Left lung (tissue), 10 donors: Measurements from ENCODE around the gene NTRK1. TPM values are rescaled to one million over a fixed set of nuclear protein-coding genes. Genes with fewer than 3 reads are reported as not detected.

Experiments
- ATAC-seq: fragments of 200-7000 bp; cut with Tn5 transposase; one replicate; pipeline ENCODE4 v1.9.1; 2020; ENCODE audit warnings: moderate library complexity
- DNase-seq, 4 donors: peaks; one replicate each; pipeline ENCODE4 v3.0.0-alpha.2; 2013 to 2020
- H3K27ac ChIP-seq, 2 donors: fragments of 200-600 bp; sonication (generic) in 1 of 2; one replicate each; pipeline versions ENCODE4 v1.5.0 to v1.8.0; 2020 to 2021
- H3K27me3 ChIP-seq, 2 donors: fragments of 200-600 bp; sonication (generic) in 1 of 2; one replicate each; pipeline versions ENCODE4 v1.5.0 to v1.8.0; 2020 to 2021
- H3K36me3 ChIP-seq, 2 donors: fragments of 200-600 bp; sonication (generic) in 1 of 2; one replicate each; pipeline versions ENCODE4 v1.5.0 to v1.8.0; 2020 to 2021
- H3K4me1 ChIP-seq, 2 donors: fragments of 200-600 bp; one replicate each; pipeline ENCODE4 v1.8.0; 2021
- H3K4me3 ChIP-seq, 2 donors: fragments of 200-600 bp; sonication (generic) in 1 of 2; one replicate each; pipeline versions ENCODE4 v1.5.0 to v1.8.0; 2020 to 2021; ENCODE audit warnings: mild to moderate bottlenecking in 1 of 2
- H3K9me3 ChIP-seq, 2 donors: fragments of 200-600 bp; sonication (generic) in 1 of 2; one replicate each; pipeline versions ENCODE4 v1.5.0 to v1.8.0; 2020 to 2021
- intact Hi-C, 2 donors: fragments of 100-400 bp; cut with DNase I; formaldehyde crosslinking; loops; one replicate each; pipeline versions ENCODE4 v1.11.2 to v1.14.2; 2022
- polyA plus RNA-seq, 6 donors: library from polyadenylated mRNA; unstranded; fragments of 120-200 nt; gene quantifications; one replicate each; pipeline ENCODE4 v1.2.1, GENCODE V29; 2013; ENCODE audit not compliant: insufficient read length in 6 of 6
- total RNA-seq, 2 donors: library from RNA; stranded (reverse); fragmentation: NEBNext Ultra II Directional; extraction: Animal tissue kit (Norgen Biotek cat#: 25700); gene quantifications; one replicate each; pipeline ENCODE4 v1.2.1, GENCODE V29; 2021
- TF ChIP-seq, protein P1 (sequence below), 2 donors: fragments of 200-600 bp; sonication (generic) in 1 of 2; IDR thresholded peaks; one replicate each; pipeline versions ENCODE4 v1.5.0 to v1.8.0; 2021; ENCODE audit warnings: antibody characterized with exemption in 2 of 2
- donor health status: DM: no; HTN: yes; CAD: no.
- donor health status: DM: no; HTN: no; CAD: no.

NTRK1 gene
- total and polyA plus RNA-seq, 8 donors, result 0.15 to 0.97 (median 0.34) TPM; not detected in 1

DNA sequence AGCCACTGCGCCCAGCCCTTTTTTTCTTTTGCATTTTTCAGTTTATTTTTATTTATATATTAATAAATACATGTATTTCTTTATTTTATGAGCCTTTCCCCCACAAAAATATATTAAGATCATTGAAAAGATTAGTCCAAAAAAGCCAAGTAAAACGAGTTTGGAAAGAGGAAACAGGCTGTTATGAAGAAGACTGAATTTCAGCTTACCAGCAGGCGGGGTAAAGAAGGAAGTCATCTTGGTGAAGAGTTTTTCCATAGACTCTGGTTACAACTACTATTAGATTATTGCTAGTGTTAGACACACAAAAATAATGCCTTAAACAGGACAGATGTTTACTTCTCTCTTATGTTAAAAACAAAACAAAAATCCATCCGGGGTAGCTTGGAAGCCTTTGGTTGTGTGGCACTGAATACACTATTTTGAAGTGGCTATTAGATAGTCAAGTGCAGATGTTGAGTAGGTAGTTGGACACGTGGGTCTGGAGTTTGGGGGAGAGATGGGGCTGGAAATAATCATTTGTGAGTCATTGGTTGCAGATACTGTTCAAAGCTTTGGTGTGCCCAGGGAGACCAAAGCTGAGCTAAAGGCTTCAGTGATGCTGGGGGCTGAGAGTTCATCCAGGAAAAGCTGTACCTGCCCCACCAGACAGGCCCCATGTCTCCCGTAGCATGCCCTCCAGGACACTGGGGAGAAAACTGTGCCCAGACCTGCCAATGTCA lies 51.1 kb downstream of the NTRK1 start:
- ATAC-seq (no peak), DNase-seq (no peak)
- intact Hi-C loops, result no loop called here
- Histone ChIP-seq H3K4me1 (peaks cover 4 to 11% of the 10 kb centered on the region in 2 donors), H3K9me3 (no peaks in the 10 kb centered on the region), H3K27me3 (peaks cover 0 to 28% of the 10 kb centered on the region in 2 donors), H3K27ac (no peak overlapping the region), H3K4me3 (no peak overlapping the region), H3K36me3 (peaks cover 0 to 15% of the 10 kb centered on the region in 2 donors)
- TF ChIP-seq, protein P1, sequence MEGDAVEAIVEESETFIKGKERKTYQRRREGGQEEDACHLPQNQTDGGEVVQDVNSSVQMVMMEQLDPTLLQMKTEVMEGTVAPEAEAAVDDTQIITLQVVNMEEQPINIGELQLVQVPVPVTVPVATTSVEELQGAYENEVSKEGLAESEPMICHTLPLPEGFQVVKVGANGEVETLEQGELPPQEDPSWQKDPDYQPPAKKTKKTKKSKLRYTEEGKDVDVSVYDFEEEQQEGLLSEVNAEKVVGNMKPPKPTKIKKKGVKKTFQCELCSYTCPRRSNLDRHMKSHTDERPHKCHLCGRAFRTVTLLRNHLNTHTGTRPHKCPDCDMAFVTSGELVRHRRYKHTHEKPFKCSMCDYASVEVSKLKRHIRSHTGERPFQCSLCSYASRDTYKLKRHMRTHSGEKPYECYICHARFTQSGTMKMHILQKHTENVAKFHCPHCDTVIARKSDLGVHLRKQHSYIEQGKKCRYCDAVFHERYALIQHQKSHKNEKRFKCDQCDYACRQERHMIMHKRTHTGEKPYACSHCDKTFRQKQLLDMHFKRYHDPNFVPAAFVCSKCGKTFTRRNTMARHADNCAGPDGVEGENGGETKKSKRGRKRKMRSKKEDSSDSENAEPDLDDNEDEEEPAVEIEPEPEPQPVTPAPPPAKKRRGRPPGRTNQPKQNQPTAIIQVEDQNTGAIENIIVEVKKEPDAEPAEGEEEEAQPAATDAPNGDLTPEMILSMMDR (IDR thresholded peaks at IDR 0.05), result no peak

DNA sequence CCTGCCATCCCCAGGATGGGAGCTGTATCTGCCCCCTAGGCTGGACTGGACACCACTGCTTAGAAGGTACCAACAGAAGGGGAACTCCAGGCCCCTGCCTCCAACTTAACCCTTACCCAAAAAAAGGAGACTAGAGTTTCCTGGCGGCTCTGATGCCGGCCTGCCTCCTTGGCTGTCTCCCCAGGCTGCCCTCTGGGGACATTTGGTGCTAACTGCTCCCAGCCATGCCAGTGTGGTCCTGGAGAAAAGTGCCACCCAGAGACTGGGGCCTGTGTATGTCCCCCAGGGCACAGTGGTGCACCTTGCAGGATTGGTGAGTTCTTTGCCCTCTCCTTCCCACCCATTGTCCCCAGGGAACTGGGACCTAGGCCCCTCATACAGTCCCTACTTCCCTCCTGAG lies 51.6 kb downstream of the NTRK1 start:
- H3K4me3 ChIP-seq, result no peak overlapping the region
- DNase-seq, result peak in 1 of 4 donors; percentile 21
- TF ChIP-seq, protein P1 (IDR thresholded peaks at IDR 0.05), result no peak
- H3K27me3 ChIP-seq, result peaks cover 0 to 28% of the 10 kb centered on the region in 2 donors
- H3K4me1 ChIP-seq, result peaks cover 0 to 7% of the 10 kb centered on the region in 2 donors
- H3K27ac ChIP-seq, result no peak overlapping the region
- no peaks in the 10 kb centered on the region for H3K9me3 ChIP-seq
- no peak for ATAC-seq
- intact Hi-C loops, result no loop called here
- H3K36me3 ChIP-seq, result peaks cover 0 to 15% of the 10 kb centered on the region in 2 donors

DNA sequence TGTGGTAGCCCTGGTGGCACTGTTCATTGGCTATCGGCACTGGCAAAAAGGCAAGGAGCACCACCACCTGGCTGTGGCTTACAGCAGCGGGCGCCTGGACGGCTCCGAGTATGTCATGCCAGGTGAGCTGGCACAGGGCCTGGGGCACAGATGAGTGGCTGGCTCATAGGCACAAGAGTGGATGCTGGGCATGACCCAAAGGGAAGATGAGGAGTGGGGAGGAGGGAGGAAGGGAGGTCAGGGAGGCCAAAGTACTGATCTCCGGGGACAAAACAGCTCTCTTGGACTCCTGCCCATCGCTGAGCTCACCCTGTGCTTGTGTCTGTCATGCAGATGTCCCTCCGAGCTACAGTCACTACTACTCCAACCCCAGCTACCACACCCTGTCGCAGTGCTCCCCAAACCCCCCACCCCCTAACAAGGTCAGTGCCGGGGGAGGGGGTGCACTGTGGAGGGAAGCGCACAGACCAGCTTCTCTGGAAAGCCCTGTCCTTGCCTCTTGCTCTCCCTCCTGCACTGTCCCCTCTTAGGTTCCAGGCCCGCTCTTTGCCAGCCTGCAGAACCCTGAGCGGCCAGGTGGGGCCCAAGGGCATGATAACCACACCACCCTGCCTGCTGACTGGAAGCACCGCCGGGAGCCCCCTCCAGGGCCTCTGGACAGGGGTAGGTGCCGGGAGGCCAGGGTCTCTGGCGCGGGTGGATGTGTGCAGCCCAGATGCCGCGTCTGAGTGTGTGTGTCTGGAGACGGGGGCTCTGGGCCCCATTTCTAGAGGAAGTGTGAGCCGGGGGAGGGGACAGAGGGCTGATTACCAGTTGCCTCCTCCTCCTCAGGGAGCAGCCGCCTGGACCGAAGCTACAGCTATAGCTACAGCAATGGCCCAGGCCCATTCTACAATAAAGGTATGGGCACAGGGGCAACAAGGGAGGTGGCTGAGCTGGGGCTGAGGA lies 52.5 kb downstream of the NTRK1 start:
- peak; percentile 78 for ATAC-seq
- H3K36me3 ChIP-seq, result peaks cover 0 to 15% of the 10 kb centered on the region in 2 donors
- intact Hi-C loops, result no loop called here

DNA sequence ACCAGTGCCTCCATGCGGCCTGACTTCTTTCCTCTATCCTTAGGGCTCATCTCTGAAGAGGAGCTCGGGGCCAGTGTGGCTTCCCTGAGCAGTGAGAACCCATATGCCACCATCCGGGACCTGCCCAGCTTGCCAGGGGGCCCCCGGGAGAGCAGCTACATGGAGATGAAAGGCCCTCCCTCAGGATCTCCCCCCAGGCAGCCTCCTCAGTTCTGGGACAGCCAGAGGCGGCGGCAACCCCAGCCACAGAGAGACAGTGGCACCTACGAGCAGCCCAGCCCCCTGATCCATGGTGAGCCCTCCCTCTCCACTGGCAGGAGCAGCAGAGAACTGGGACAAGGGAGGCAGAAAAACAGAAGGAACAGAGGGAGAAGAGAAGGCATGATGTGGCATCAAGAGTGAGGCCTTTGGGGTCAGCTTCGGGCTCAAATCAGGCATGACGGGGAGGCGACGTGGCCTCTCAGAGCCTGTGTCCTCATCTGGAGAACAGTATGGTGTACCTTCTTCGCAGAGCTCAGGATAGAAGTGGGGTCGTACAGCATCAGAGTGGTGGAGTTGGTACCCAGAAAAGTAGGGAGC lies 53.2 kb downstream of the NTRK1 start:
- H3K27me3 ChIP-seq, result peaks cover 0 to 22% of the 10 kb centered on the region in 2 donors
- no peak overlapping the region for H3K4me3 ChIP-seq
- DNase-seq (no peak), ATAC-seq (no peak)
- H3K27ac ChIP-seq, result no peak overlapping the region
- TF ChIP-seq, protein P1 (IDR thresholded peaks at IDR 0.05), result no peak
- H3K4me1 ChIP-seq, result no peaks in the 10 kb centered on the region
- no peaks in the 10 kb centered on the region for H3K9me3 ChIP-seq
- H3K36me3 ChIP-seq, result peaks cover 0 to 15% of the 10 kb centered on the region in 2 donors
- intact Hi-C loops, result no loop called here

More for the DNA sequence above, 52.5 kb downstream of the NTRK1 start:
- Histone ChIP-seq H3K27me3 (peaks cover 0 to 22% of the 10 kb centered on the region in 2 donors), H3K4me3 (no peak overlapping the region), H3K9me3 (no peaks in the 10 kb centered on the region), H3K27ac (no peak overlapping the region), H3K4me1 (no peaks in the 10 kb centered on the region)
- peak in 2 of 4 donors; percentile 68 to 85 for DNase-seq
- TF ChIP-seq, protein P1 (IDR thresholded peaks at IDR 0.05), result no peak
